ENCODE measurements around the gene FUT9.

DNA sequence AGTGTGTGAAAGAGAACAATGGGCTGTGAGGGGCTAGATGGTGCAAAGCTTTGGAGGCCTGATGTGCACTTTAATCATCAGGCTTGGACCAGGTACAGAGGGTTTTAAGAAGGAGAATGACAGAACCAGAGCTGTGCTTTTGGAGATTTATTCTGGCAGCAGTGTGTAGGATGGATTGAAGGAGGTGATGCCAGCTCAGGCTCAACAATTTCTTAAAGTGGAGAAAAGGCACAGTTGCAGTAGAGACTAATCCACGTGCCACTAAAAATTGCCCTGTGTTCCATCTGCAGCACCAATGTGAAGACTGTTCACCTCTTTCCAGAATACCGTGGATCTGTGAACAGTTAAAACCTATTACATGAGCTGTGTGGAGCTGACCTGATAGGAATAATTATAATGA, 134.7 kb downstream of the FUT9 start:
- no peak for TF ChIP-seq CTCF (IDR thresholded peaks at IDR 0.05; ENCODE audit: low read depth, low read length, poor library complexity, severe bottlenecking)
- TF ChIP-seq EZH2phosphoT487 (IDR thresholded peaks at IDR 0.05; ENCODE audit: borderline replicate concordance, low read length) = no peak

Measured in DOHH2 (cell line).